H9 (cell line): ENCODE measurements around the gene INPP5F. TPM values are rescaled to one million over a fixed set of nuclear protein-coding genes. Genes with fewer than 3 reads are reported as not detected.

Experiments used
- DNase-seq: peaks from one replicate; pipeline ENCODE4 v3.0.0-alpha.2; 2017
- H2AFZ ChIP-seq: one replicate; pipeline ENCODE4 v1.6.1; 2013; ENCODE audit warnings: mild to moderate bottlenecking, low read length, control low read depth, moderate library complexity
- H2AK5ac ChIP-seq: 2 replicates; pipeline ENCODE4 v1.6.1; 2013; ENCODE audit warnings: low read length, control low read depth, mixed read lengths; ENCODE audit not compliant: insufficient read length
- H2BK120ac ChIP-seq: one replicate; pipeline ENCODE4 v1.6.1; 2013; ENCODE audit warnings: low read depth, mild to moderate bottlenecking, low read length, control low read depth, inconsistent platforms; ENCODE audit not compliant: poor library complexity, severe bottlenecking
- H2BK12ac ChIP-seq: 2 replicates; pipeline ENCODE4 v1.6.1; 2013; ENCODE audit warnings: low read length, control low read depth, mixed read lengths, low read depth; ENCODE audit not compliant: insufficient read length
- H2BK15ac ChIP-seq: 2 replicates; pipeline ENCODE4 v1.6.1; 2013; ENCODE audit warnings: low read depth, low read length, control low read depth
- H2BK20ac ChIP-seq: one replicate; pipeline ENCODE4 v1.6.1; 2013; ENCODE audit warnings: low read depth, mild to moderate bottlenecking, low read length, control low read depth, inconsistent platforms; ENCODE audit not compliant: poor library complexity, severe bottlenecking
- H2BK5ac ChIP-seq: 2 replicates; pipeline ENCODE4 v1.6.1; 2013; ENCODE audit warnings: low read length, control low read depth, mixed read lengths; ENCODE audit not compliant: insufficient read length
- H3K14ac ChIP-seq: 2 replicates; pipeline ENCODE4 v1.6.1; 2013; ENCODE audit warnings: low read length, control low read depth; ENCODE audit not compliant: insufficient read depth
- H3K18ac ChIP-seq: 2 replicates; pipeline ENCODE4 v1.6.1; 2013; ENCODE audit warnings: low read depth, mild to moderate bottlenecking, mixed read lengths, low read length, control low read depth; ENCODE audit not compliant: insufficient read length
- H3K23ac ChIP-seq: 2 replicates; pipeline ENCODE4 v1.6.1; 2013; ENCODE audit warnings: low read length, control low read depth, mixed read lengths, low read depth; ENCODE audit not compliant: insufficient read length
- H3K23me2 ChIP-seq: 2 replicates; pipeline ENCODE4 v1.6.1; 2013; ENCODE audit warnings: low read depth, mild to moderate bottlenecking, mixed read lengths, low read length, control low read depth; ENCODE audit not compliant: insufficient read length, poor library complexity, severe bottlenecking
- H3K27ac ChIP-seq: 2 replicates; pipeline ENCODE4 v1.5.1; 2013; ENCODE audit warnings: low read length, control low read depth, mixed read lengths, low read depth; ENCODE audit not compliant: insufficient read length
- H3K27me3 ChIP-seq: 2 replicates; pipeline ENCODE4 v1.6.1; 2013; ENCODE audit warnings: low read length, control low read depth, inconsistent platforms; ENCODE audit not compliant: insufficient read depth
- H3K4ac ChIP-seq: 2 replicates; pipeline ENCODE4 v1.6.1; 2013; ENCODE audit warnings: low read depth, mild to moderate bottlenecking, control low read depth, inconsistent platforms, low read length, moderate library complexity
- H3K4me1 ChIP-seq: 2 replicates; pipeline ENCODE4 v1.6.1; 2013; ENCODE audit warnings: low read length, control low read depth, inconsistent platforms; ENCODE audit not compliant: insufficient read depth
- H3K4me2 ChIP-seq: 2 replicates; pipeline ENCODE4 v1.6.1; 2013; ENCODE audit warnings: low read length, control low read depth, mixed read lengths; ENCODE audit not compliant: insufficient read length, insufficient read depth
- H3K56ac ChIP-seq: 2 replicates; pipeline ENCODE4 v1.6.1; 2013; ENCODE audit warnings: low read depth, mild to moderate bottlenecking, mixed read lengths, low read length, control low read depth; ENCODE audit not compliant: insufficient read length
- H3K79me1 ChIP-seq: 2 replicates; pipeline ENCODE4 v1.6.1; 2013; ENCODE audit warnings: low read depth, mild to moderate bottlenecking, moderate library complexity, low read length, control low read depth, inconsistent platforms; ENCODE audit not compliant: insufficient read depth, poor library complexity, severe bottlenecking
- H3K79me2 ChIP-seq: 2 replicates; pipeline ENCODE4 v1.6.1; 2013; ENCODE audit warnings: low read length, control low read depth, inconsistent platforms; ENCODE audit not compliant: insufficient read depth
- H3K9ac ChIP-seq: 2 replicates; pipeline ENCODE4 v1.6.1; 2013; ENCODE audit warnings: low read length, control low read depth, mixed read lengths; ENCODE audit not compliant: insufficient read length; ENCODE audit errors: extremely low read depth
- H3K9me3 ChIP-seq: one replicate; pipeline ENCODE4 v1.6.1; 2013; ENCODE audit warnings: low read depth, low read length, inconsistent platforms; ENCODE audit not compliant: control insufficient read depth
- H3T11ph ChIP-seq: one replicate; pipeline ENCODE4 v1.6.1; 2013; ENCODE audit warnings: mild to moderate bottlenecking, low read length, control low read depth, inconsistent platforms
- H4K20me1 ChIP-seq: one replicate; pipeline ENCODE4 v1.6.1; 2013; ENCODE audit not compliant: control insufficient read depth, insufficient read length, insufficient read depth
- H4K5ac ChIP-seq: 2 replicates; pipeline ENCODE4 v1.6.1; 2013; ENCODE audit warnings: low read depth, mild to moderate bottlenecking, mixed read lengths, low read length, control low read depth; ENCODE audit not compliant: insufficient read length
- H4K8ac ChIP-seq: replicated peaks from 2 replicates; pipeline ENCODE4 v1.6.1; 2013; ENCODE audit warnings: low read length, control low read depth, mixed read lengths, low read depth; ENCODE audit not compliant: insufficient read length
- H4K91ac ChIP-seq: 2 replicates; pipeline ENCODE4 v1.6.1; 2013; ENCODE audit warnings: low read depth, mild to moderate bottlenecking, moderate library complexity, mixed read lengths, low read length, control low read depth; ENCODE audit not compliant: insufficient read length
- H3K27ac Mint-ChIP-seq, 3 experiments: 2 replicates in 2 of 3; 3 replicates in 1 of 3; pipeline ENCODE4 v1.8.0; 2020 to 2021; ENCODE audit warnings: mixed read lengths in 3 of 3, mild to moderate bottlenecking in 1 of 3, moderate library complexity in 1 of 3
- H3K27me3 Mint-ChIP-seq: 2 replicates; pipeline ENCODE4 v1.8.0; 2021; ENCODE audit warnings: low read depth, mild to moderate bottlenecking, moderate library complexity, mixed read lengths
- H3K36me3 Mint-ChIP-seq, 3 experiments: 2 replicates in 2 of 3; 3 replicates in 1 of 3; pipeline ENCODE4 v1.8.0; 2020 to 2021; ENCODE audit warnings: low read depth in 3 of 3, mixed read lengths in 3 of 3; ENCODE audit not compliant: insufficient read depth in 1 of 3
- H3K4me1 Mint-ChIP-seq, 2 experiments: 2 replicates each; pipeline ENCODE4 v1.8.0; 2020; ENCODE audit warnings: mixed read lengths in 2 of 2
- H3K4me3 Mint-ChIP-seq, 2 experiments: 2 replicates in 1 of 2; 3 replicates in 1 of 2; pipeline ENCODE4 v1.8.0; 2020 to 2021; ENCODE audit warnings: mild to moderate bottlenecking in 2 of 2, mixed read lengths in 2 of 2, moderate library complexity in 1 of 2
- H3K9me3 Mint-ChIP-seq, 2 experiments: 2 replicates in 1 of 2; 3 replicates in 1 of 2; pipeline ENCODE4 v1.8.0; 2020; ENCODE audit warnings: mild to moderate bottlenecking in 2 of 2, mixed read lengths in 2 of 2, moderate library complexity in 1 of 2
- WGBS: extraction: QIAGEN DNeasy Blood & Tissue Kit; methylation state at CpG from one replicate; pipeline ENCODE4 v1.1.7; 2013; ENCODE audit warnings: missing lambda C conversion rate, low lambda C conversion rate, mixed read lengths; ENCODE audit not compliant: insufficient read length; ENCODE audit errors: extremely low coverage; 5-methylcytosine and 5-hydroxymethylcytosine counted together
- total RNA-seq: library from RNA; stranded (reverse); gene quantifications from 2 replicates; pipeline ENCODE4 v1.2.1, GENCODE V29; 2021
- TF ChIP-seq, protein P1 (sequence below): fragments of 200-600 bp; sonication (generic); conservative IDR thresholded peaks from 3 replicates; pipeline ENCODE4 v1.8.0; 2021; ENCODE audit warnings: antibody characterized with exemption, mild to moderate bottlenecking

INPP5F gene
- total RNA-seq, 1 experiment from 2014 or later = 108 TPM

DNA sequence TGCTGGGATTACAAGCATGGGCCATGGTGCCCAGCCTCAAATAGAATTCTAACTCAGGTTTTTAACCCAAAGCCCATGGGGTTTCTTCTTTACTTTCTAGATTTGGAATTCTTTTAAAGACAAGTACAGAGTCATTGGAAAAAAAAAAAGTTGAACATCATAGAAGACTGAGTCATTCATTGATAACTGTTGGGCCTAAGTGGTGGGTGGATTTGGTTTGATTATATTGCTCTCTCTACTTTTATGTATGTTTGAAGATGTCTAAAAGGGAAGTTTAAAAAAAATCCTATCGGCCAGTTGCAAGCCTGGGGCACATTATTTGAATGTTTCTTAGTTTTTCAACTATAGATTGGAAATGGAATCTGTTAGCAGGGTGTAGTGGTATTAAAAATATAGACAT is 49.7 kb downstream of the INPP5F start:
- Histone ChIP-seq H3K56ac (no peak overlapping the region), H4K8ac (no peak overlapping the region), H2BK5ac (no peak overlapping the region), H3T11ph (no peak overlapping the region), H3K9me3 (no peaks in the 10 kb centered on the region), H3K27me3 (no peaks in the 10 kb centered on the region), H3K4me2 (no peak overlapping the region), H3K14ac (no peak overlapping the region), H2BK20ac (no peak overlapping the region), H3K23me2 (no peaks in the 10 kb centered on the region), H3K23ac (no peak overlapping the region), H3K27ac (no peak overlapping the region), H4K20me1 (no peaks in the 10 kb centered on the region), H3K18ac (no peak overlapping the region), H2BK12ac (no peak overlapping the region), H2AFZ (no peak overlapping the region), H3K4me1 (no peaks in the 10 kb centered on the region), H2BK120ac (no peak overlapping the region), H3K9ac (no peak overlapping the region), H4K91ac (no peak overlapping the region), H3K79me1 (no peaks in the 10 kb centered on the region), H2AK5ac (no peak overlapping the region), H3K79me2 (no peaks in the 10 kb centered on the region), H4K5ac (no peak overlapping the region), H3K4ac (no peak overlapping the region), H2BK15ac (no peak overlapping the region)
- Mint-ChIP-seq H3K9me3 (no peaks in the 10 kb centered on the region), H3K4me3 (no peak overlapping the region), H3K36me3 (no peaks in the 10 kb centered on the region), H3K27me3 (no peaks in the 10 kb centered on the region), H3K4me1 (no peaks in the 10 kb centered on the region), H3K27ac (peak overlapping the region in 1 of 3 experiments; percentile 34; a peak in 1 of 7 replicates)
- DNase-seq = no peak
- no CpG with 5 or more reads among the region's 1 CpG for WGBS
- TF ChIP-seq, protein P1, sequence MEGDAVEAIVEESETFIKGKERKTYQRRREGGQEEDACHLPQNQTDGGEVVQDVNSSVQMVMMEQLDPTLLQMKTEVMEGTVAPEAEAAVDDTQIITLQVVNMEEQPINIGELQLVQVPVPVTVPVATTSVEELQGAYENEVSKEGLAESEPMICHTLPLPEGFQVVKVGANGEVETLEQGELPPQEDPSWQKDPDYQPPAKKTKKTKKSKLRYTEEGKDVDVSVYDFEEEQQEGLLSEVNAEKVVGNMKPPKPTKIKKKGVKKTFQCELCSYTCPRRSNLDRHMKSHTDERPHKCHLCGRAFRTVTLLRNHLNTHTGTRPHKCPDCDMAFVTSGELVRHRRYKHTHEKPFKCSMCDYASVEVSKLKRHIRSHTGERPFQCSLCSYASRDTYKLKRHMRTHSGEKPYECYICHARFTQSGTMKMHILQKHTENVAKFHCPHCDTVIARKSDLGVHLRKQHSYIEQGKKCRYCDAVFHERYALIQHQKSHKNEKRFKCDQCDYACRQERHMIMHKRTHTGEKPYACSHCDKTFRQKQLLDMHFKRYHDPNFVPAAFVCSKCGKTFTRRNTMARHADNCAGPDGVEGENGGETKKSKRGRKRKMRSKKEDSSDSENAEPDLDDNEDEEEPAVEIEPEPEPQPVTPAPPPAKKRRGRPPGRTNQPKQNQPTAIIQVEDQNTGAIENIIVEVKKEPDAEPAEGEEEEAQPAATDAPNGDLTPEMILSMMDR = no peak
